Loucy (cell line): ENCODE measurements around the gene CYFIP1.

ENCODE experiments used
- CTCF ChIP-seq: fragments of 200-600 bp; sonication (generic); conservative IDR thresholded peaks from 2 replicates; pipeline ENCODE4 v1.5.1; 2014; ENCODE audit warnings: mild to moderate bottlenecking, antibody characterized with exemption, low read length
- EZH2phosphoT487 ChIP-seq: fragments of 200-600 bp; IDR thresholded peaks from 2 replicates; pipeline ENCODE4 v1.6.1; 2018; ENCODE audit warnings: antibody characterized with exemption, mild to moderate bottlenecking, moderate library complexity, borderline replicate concordance

GRCh38 chr15:22891426-22892210 is 88.5 kb downstream of the CYFIP1 start:
- TF ChIP-seq CTCF = no peak
- TF ChIP-seq EZH2phosphoT487 = no peak
